PC-3 (cell line): ENCODE data around the gene CALR. TPM values are rescaled to one million over a fixed set of nuclear protein-coding genes. Genes with fewer than 3 reads are reported as not detected.
"Not testable (repeated sequence)": the region's sequence is repeated elsewhere in the genome, so short reads cannot be mapped to it uniquely, and the experiment has no call there.

Experiments used
- ATAC-seq: fragments of 200-7000 bp; cut with Tn5 transposase; 2 replicates; pipeline ENCODE4 v1.9.1; 2020; ENCODE audit warnings: mild to moderate bottlenecking, moderate library complexity
- Bru-seq: library from RNA; stranded (reverse); fragments of 400-500 nt; gene quantifications from one replicate; lab custom pipeline; 2021; lab: Mats Ljungman, UMichigan
- BruChase-seq, 2 experiments: library from RNA; stranded (reverse); fragments of 400-500 nt; gene quantifications; one replicate each; lab custom pipeline; 2021; lab: Mats Ljungman, UMichigan
- BruUV-seq: library from RNA; stranded (reverse); fragments of 400-500 nt; replicated peaks from 2 replicates; lab custom pipeline; 2021; lab: Mats Ljungman, UMichigan
- CTCF ChIA-PET: fragments of 300-600 bp; sonication (Branson Sonifier 250); formaldehyde crosslinking; loops from one replicate; lab custom pipeline; 2022; ENCODE audit warnings: antibody characterized with exemption; lab: Charles Lee
- POLR2A ChIA-PET: fragments of 300-600 bp; sonication (Branson Sonifier 250); formaldehyde crosslinking; loops from one replicate; lab custom pipeline; 2022; ENCODE audit warnings: antibody characterized with exemption; ENCODE audit not compliant: unreplicated experiment; lab: Charles Lee
- DNase-seq: peaks from one replicate; pipeline ENCODE4 v3.0.0-alpha.2; 2015
- H2AFZ ChIP-seq: fragments of 300-600 bp; sonication (generic); 2 replicates; pipeline ENCODE4 v1.6.0; 2016; ENCODE audit warnings: antibody characterized with exemption, low read length
- H3F3A ChIP-seq: fragments of 300-600 bp; sonication (generic); one replicate; pipeline ENCODE4 v1.6.0; 2017; ENCODE audit warnings: antibody characterized with exemption, low read length, control low read depth, mild to moderate bottlenecking; ENCODE audit not compliant: unreplicated experiment
- H3K27ac ChIP-seq: fragments of 300-600 bp; sonication (generic); 2 replicates; pipeline ENCODE4 v1.5.1; 2016; ENCODE audit warnings: mild to moderate bottlenecking, low read length
- H3K27me3 ChIP-seq: fragments of 300-600 bp; sonication (generic); 2 replicates; pipeline ENCODE4 v1.6.1; 2016; ENCODE audit warnings: low read length, mixed read lengths
- H3K36me3 ChIP-seq: fragments of 300-600 bp; sonication (generic); 2 replicates; pipeline ENCODE4 v1.6.1; 2016; ENCODE audit warnings: low read depth, mixed run types, low read length, mixed read lengths
- H3K4me1 ChIP-seq: fragments of 300-600 bp; sonication (generic); 2 replicates; pipeline ENCODE4 v1.5.1; 2016; ENCODE audit warnings: low read length; ENCODE audit not compliant: insufficient read depth
- H3K4me2 ChIP-seq: fragments of 300-600 bp; sonication (generic); 2 replicates; pipeline ENCODE4 v1.6.0; 2016; ENCODE audit warnings: low read length
- H3K4me3 ChIP-seq: fragments of 300-600 bp; sonication (generic); 2 replicates; pipeline ENCODE4 v1.5.1; 2016; ENCODE audit warnings: mild to moderate bottlenecking, low read length, mixed read lengths
- H3K79me2 ChIP-seq: fragments of 300-600 bp; sonication (generic); 2 replicates; pipeline ENCODE4 v1.6.1; 2017; ENCODE audit warnings: low read length, mixed read lengths
- H3K9ac ChIP-seq: fragments of 300-600 bp; sonication (generic); 2 replicates; pipeline ENCODE4 v1.6.0; 2016; ENCODE audit warnings: mild to moderate bottlenecking, low read length
- H3K9me2 ChIP-seq: fragments of 300-600 bp; sonication (generic); replicated peaks from 2 replicates; pipeline ENCODE4 v1.6.1; 2016; ENCODE audit warnings: mixed run types, low read length, mixed read lengths
- H3K9me3 ChIP-seq: fragments of 300-600 bp; sonication (generic); 2 replicates; pipeline ENCODE4 v1.6.1; 2016; ENCODE audit warnings: low read length, mixed read lengths
- H4K20me1 ChIP-seq: fragments of 300-600 bp; sonication (generic); 2 replicates; pipeline ENCODE4 v1.6.1; 2016; ENCODE audit warnings: low read length, mixed read lengths
- EZH2 ChIP-seq: fragments of 300-600 bp; sonication (generic); IDR thresholded peaks from one replicate; pipeline ENCODE4 v1.6.1; 2017; ENCODE audit warnings: antibody characterized with exemption, mild to moderate bottlenecking, low read length; ENCODE audit not compliant: unreplicated experiment
- EZH2phosphoT487 ChIP-seq: fragments of 300-600 bp; sonication (generic); IDR thresholded peaks from 2 replicates; pipeline ENCODE4 v1.6.1; 2018; ENCODE audit warnings: mild to moderate bottlenecking, antibody characterized with exemption, low read length, borderline replicate concordance
- intact Hi-C: fragments of 100-400 bp; cut with micrococcal nuclease; formaldehyde crosslinking; loops from 2 replicates; pipeline ENCODE4 v1.9.0; 2023
- long read RNA-seq: library from polyadenylated mRNA; unstranded; transcript quantifications from one replicate; pipeline ENCODE4 v2.0.0, GENCODE V29; 2021; ENCODE audit not compliant: unreplicated experiment
- total RNA-seq: library from RNA; depleted of rRNA; stranded (reverse); fragments of >200 nt; gene quantifications from 2 replicates; pipeline ENCODE4 v1.2.3, GENCODE V29; 2014; rRNA removed
- TF ChIP-seq, protein P1 (sequence below): fragments of 300-600 bp; sonication (generic); conservative IDR thresholded peaks from 2 replicates; pipeline ENCODE4 v1.5.1; 2017; ENCODE audit warnings: antibody characterized with exemption, low read depth, mild to moderate bottlenecking, low read length

Gene CALR
- total RNA-seq, result 2,022 and 2,043 TPM in 2 replicates
- Bru-seq, nascent RNA, result percentile 100 among the genes with signal in this experiment
- percentile 100 among the genes with signal in this experiment for BruChase-seq, experiment 1, labeled RNA remaining after a 6-hour chase
- BruChase-seq, experiment 2, labeled RNA remaining after a 2-hour chase, result percentile 100 among the genes with signal in this experiment
- long read RNA-seq, transcript CALR-203 (2 exons, 667 nt), result minor isoform, 6 of 3,702 reads
- long read RNA-seq, transcript CALR-201 (9 exons, 1,903 nt), result major isoform, 2,329 of 3,702 reads
- long read RNA-seq, partial matches to known transcripts, result 569 of 3,702 reads
- long read RNA-seq, other reads (novel, unspliced or antisense), result 798 of 3,702 reads

DNA sequence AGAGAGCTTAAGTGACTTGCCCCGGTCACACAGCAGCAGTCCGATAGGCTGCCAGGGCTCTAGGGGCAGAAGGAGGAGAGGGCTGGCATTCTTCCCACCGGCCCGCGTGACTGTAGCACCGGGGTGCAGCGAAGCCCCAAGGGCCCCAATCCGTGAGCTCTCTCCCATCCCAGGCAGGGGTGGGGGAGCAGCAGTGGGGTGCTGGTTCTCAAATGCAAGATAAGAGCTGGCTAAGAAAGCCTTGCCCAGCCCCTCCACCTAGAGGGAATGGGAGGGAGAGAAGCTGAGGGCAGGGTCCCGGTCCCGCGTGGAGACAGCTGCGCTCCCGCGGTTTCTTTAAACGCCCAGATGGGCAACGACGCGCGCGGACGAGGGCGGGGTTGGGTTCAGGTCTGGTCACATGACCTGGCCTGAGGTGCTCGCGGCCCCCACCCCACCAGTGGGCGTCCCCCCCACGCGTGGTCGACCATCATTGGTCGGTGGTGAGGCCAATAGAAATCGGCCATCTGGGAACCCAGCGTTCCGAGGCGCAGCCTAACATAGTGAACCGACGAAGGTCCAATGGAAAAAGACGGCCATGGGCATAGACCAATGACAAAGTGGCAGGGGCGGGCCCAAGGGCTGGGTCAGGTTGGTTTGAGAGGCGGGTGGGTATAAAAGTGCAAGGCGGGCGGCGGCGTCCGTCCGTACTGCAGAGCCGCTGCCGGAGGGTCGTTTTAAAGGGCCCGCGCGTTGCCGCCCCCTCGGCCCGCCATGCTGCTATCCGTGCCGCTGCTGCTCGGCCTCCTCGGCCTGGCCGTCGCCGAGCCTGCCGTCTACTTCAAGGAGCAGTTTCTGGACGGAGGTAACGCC is at the start of gene CALR:
CALR (plus strand) TSS at position 683 of the 852 bp plus-strand sequence; CDS start at position 754, 71 bp downstream.
- no peaks in the 10 kb centered on the region for H3K9me2 ChIP-seq
- ChIA-PET POLR2A (no interaction called here), CTCF (interaction anchor here (0.5 kb wide), 1 partner anchor 1014 kb away, joined by 5 read pairs; no protein-coding TSS in a partner anchor)
- H3K27ac ChIP-seq, result peak within 1 kb of the TSS; percentile 47
- ATAC-seq (peak; percentile 91), DNase-seq (peak; percentile 100)
- intact Hi-C loops, result no loop called here
- H4K20me1 ChIP-seq, result peaks cover 32% of the 10 kb centered on the region
- peaks cover 46% of the 10 kb centered on the region for H3K79me2 ChIP-seq
- peak within 1 kb of the TSS; percentile 92 for H3K4me2 ChIP-seq
- peaks cover 33% of the 10 kb centered on the region for H3K4me1 ChIP-seq
- peaks cover 16% of the 10 kb centered on the region for H3F3A ChIP-seq
- H3K9ac ChIP-seq, result peak within 1 kb of the TSS; percentile 98
- H2AFZ ChIP-seq, result peak within 1 kb of the TSS; percentile 87
- H3K9me3 ChIP-seq, result no peaks in the 10 kb centered on the region
- peaks cover 39% of the 10 kb centered on the region for H3K36me3 ChIP-seq
- TF ChIP-seq, protein P1, sequence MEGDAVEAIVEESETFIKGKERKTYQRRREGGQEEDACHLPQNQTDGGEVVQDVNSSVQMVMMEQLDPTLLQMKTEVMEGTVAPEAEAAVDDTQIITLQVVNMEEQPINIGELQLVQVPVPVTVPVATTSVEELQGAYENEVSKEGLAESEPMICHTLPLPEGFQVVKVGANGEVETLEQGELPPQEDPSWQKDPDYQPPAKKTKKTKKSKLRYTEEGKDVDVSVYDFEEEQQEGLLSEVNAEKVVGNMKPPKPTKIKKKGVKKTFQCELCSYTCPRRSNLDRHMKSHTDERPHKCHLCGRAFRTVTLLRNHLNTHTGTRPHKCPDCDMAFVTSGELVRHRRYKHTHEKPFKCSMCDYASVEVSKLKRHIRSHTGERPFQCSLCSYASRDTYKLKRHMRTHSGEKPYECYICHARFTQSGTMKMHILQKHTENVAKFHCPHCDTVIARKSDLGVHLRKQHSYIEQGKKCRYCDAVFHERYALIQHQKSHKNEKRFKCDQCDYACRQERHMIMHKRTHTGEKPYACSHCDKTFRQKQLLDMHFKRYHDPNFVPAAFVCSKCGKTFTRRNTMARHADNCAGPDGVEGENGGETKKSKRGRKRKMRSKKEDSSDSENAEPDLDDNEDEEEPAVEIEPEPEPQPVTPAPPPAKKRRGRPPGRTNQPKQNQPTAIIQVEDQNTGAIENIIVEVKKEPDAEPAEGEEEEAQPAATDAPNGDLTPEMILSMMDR, result no peak
- TF ChIP-seq EZH2 (no peak), EZH2phosphoT487 (no peak)
- H3K4me3 ChIP-seq, result peak within 1 kb of the TSS; percentile 95
- BruUV-seq, result no TSS peak
- H3K27me3 ChIP-seq, result no peaks in the 10 kb centered on the region

DNA sequence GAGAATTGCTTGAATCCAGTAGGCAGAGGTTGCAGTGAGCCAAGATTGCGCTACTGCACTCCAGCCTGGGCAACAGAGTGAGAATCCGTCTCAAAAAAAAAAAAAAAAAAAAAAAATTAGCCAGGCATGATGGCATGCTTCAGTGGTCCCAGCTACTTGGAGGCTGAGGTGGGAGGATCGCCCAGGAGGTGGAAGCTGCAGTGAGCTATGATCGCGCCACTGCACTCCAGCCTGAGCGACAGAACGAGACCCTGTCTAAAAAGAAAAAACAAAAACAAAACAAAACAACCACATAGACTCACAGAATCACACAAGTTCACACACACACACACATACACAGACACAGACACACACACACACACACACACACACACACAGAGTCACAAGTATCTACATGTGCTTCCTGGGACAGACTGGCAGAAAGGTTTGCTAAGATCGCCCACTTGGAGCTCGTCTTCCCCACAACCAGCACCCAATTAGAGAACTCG is 48.1 kb upstream of the CALR start:
- CTCF ChIA-PET, result interaction anchor here (0.5 to 0.6 kb wide), 3 partner anchors 18 to 56 kb away, joined by 5 to 7 read pairs (median 6); no protein-coding TSS in a partner anchor

More for the DNA sequence above, 48.1 kb upstream of the CALR start:
- H4K20me1 ChIP-seq, H3K9me2 ChIP-seq, H3K27ac ChIP-seq, H3K9ac ChIP-seq, H3K9me3 ChIP-seq, ATAC-seq, H3K27me3 ChIP-seq, H3K36me3 ChIP-seq, H3K4me1 ChIP-seq, DNase-seq, BruUV-seq, intact Hi-C loops, H3F3A ChIP-seq: not testable (repeated sequence)
- Histone ChIP-seq H2AFZ (peak overlapping the region; percentile 68), H3K4me3 (peak overlapping the region; percentile 80), H3K4me2 (peak overlapping the region; percentile 99), H3K79me2 (peaks cover 11% of the 10 kb centered on the region)
- POLR2A ChIA-PET, result interaction anchor here (0.7 kb wide), 1 partner anchor 29 kb away, joined by 4 read pairs; no protein-coding TSS in a partner anchor
